HEK293 (cell line): Measurements from ENCODE around the gene KLF11.

ENCODE experiments used
- CTCF ChIA-PET: fragments of 350-600 bp; formaldehyde crosslinking; extraction: SDS; loops from one replicate; lab custom pipeline; 2021; ENCODE audit warnings: antibody characterized with exemption; lab: Yijun Ruan, JAX
- POLR2A ChIA-PET: fragments of 300-600 bp; formaldehyde crosslinking; extraction: SDS; loops from one replicate; lab custom pipeline; 2020; ENCODE audit warnings: antibody characterized with exemption, inconsistent platforms; lab: Yijun Ruan, JAX
- H3K27ac ChIP-seq: fragments of 200-500 bp; sonication (Bioruptor generic); 2 replicates; pipeline ENCODE4 v1.5.1; 2014; ENCODE audit warnings: low read depth, low read length, control low read depth, inconsistent platforms; ENCODE audit errors: extremely low read depth
- H3K36me3 ChIP-seq, 2 experiments: fragments of 200-500 bp in 1 of 2; sonication (Bioruptor generic) in 1 of 2; 1 replicate in 1 of 2; 2 replicates in 1 of 2; pipeline ENCODE4 v1.5.1; 2014 to 2017; ENCODE audit warnings: inconsistent platforms in 2 of 2, low read length in 2 of 2; ENCODE audit not compliant: control insufficient read depth in 2 of 2, insufficient read depth in 1 of 2
- H3K4me1 ChIP-seq: fragments of 200-500 bp; sonication (Bioruptor generic); 2 replicates; pipeline ENCODE4 v1.5.1; 2014; ENCODE audit warnings: mild to moderate bottlenecking, low read length, inconsistent platforms; ENCODE audit not compliant: control insufficient read depth, insufficient read depth
- H3K4me3 ChIP-seq: 2 replicates; pipeline ENCODE4 v1.5.1; 2011; ENCODE audit warnings: low read depth, mild to moderate bottlenecking, control low read depth, low read length, moderate library complexity
- H3K9me3 ChIP-seq: fragments of 200-500 bp; sonication (Bioruptor generic); 2 replicates; pipeline ENCODE4 v1.5.1; 2014; ENCODE audit warnings: low read depth, low read length, inconsistent platforms; ENCODE audit not compliant: control insufficient read depth, insufficient read depth
- AEBP2 ChIP-seq: fragments of 450-650 bp; formaldehyde crosslinking; IDR thresholded peaks from 2 replicates; pipeline ENCODE4 v1.5.1; 2016; ENCODE audit warnings: missing biosample characterization, missing genetic modification characterization, borderline replicate concordance
- BCL11B ChIP-seq: fragments of 450-650 bp; formaldehyde crosslinking; IDR thresholded peaks from 2 replicates; pipeline ENCODE4 v1.5.1; 2016; ENCODE audit warnings: low read depth, missing biosample characterization, missing genetic modification characterization
- GLI2 ChIP-seq: fragments of 450-650 bp; formaldehyde crosslinking; IDR thresholded peaks from 2 replicates; pipeline ENCODE4; 2017; ENCODE audit warnings: missing biosample characterization, missing genetic modification characterization, low read depth, borderline replicate concordance
- HOXA7 ChIP-seq: sonication (generic); formaldehyde crosslinking; IDR thresholded peaks from 2 replicates; pipeline ENCODE4 v1.8.1; 2022; ENCODE audit warnings: missing genetic modification reagents, borderline replicate concordance
- KLF7 ChIP-seq: fragments of 450-650 bp; formaldehyde crosslinking; IDR thresholded peaks from 2 replicates; pipeline ENCODE4 v1.5.1; 2016; ENCODE audit warnings: missing biosample characterization, missing genetic modification characterization, borderline replicate concordance
- KLF8 ChIP-seq: fragments of 450-650 bp; formaldehyde crosslinking; IDR thresholded peaks from 2 replicates; pipeline ENCODE4 v1.5.1; 2016; ENCODE audit warnings: missing biosample characterization, missing genetic modification characterization
- MZF1 ChIP-seq: fragments of 450-650 bp; formaldehyde crosslinking; IDR thresholded peaks from 2 replicates; pipeline ENCODE4 v1.5.1; 2017; ENCODE audit warnings: missing biosample characterization, missing genetic modification characterization, borderline replicate concordance
- REST ChIP-seq: fragments of 450-650 bp; formaldehyde crosslinking; IDR thresholded peaks from 2 replicates; pipeline ENCODE4 v1.5.1; 2016; ENCODE audit warnings: missing biosample characterization, missing genetic modification characterization
- SALL2 ChIP-seq: fragments of 450-650 bp; formaldehyde crosslinking; IDR thresholded peaks from 2 replicates; pipeline ENCODE4 v1.5.0; 2017; ENCODE audit warnings: missing biosample characterization, mild to moderate bottlenecking, missing genetic modification characterization, borderline replicate concordance
- TRIM28 ChIP-seq: IDR thresholded peaks from 2 replicates; pipeline ENCODE4 v1.6.1; 2011; ENCODE audit warnings: low read length, control low read depth, borderline replicate concordance
- ZFHX2 ChIP-seq: fragments of 450-650 bp; formaldehyde crosslinking; conservative IDR thresholded peaks from 2 replicates; pipeline ENCODE4 v1.5.1; 2016; ENCODE audit warnings: missing biosample characterization, missing genetic modification characterization
- ZNF138 ChIP-seq: fragments of 450-650 bp; formaldehyde crosslinking; IDR thresholded peaks from 2 replicates; pipeline ENCODE4 v1.5.1; 2016; ENCODE audit warnings: missing biosample characterization, missing genetic modification characterization, borderline replicate concordance
- ZNF16 ChIP-seq: fragments of 450-650 bp; formaldehyde crosslinking; IDR thresholded peaks from 2 replicates; pipeline ENCODE4 v1.5.1; 2016; ENCODE audit warnings: low read depth, missing biosample characterization, missing genetic modification characterization
- ZNF184 ChIP-seq: fragments of 450-650 bp; IDR thresholded peaks from 2 replicates; pipeline ENCODE4 v1.5.1; 2018; ENCODE audit warnings: missing biosample characterization, mild to moderate bottlenecking, missing genetic modification characterization
- ZNF214 ChIP-seq: fragments of 450-650 bp; formaldehyde crosslinking; IDR thresholded peaks from 2 replicates; pipeline ENCODE4 v1.5.1; 2017; ENCODE audit warnings: missing biosample characterization, mild to moderate bottlenecking, missing genetic modification characterization, borderline replicate concordance
- ZNF48 ChIP-seq: fragments of 450-650 bp; formaldehyde crosslinking; IDR thresholded peaks from 2 replicates; pipeline ENCODE4 v1.5.1; 2016; ENCODE audit warnings: missing biosample characterization, missing genetic modification characterization
- ZNF548 ChIP-seq: fragments of 450-650 bp; formaldehyde crosslinking; IDR thresholded peaks from 2 replicates; pipeline ENCODE4 v1.5.1; 2016; ENCODE audit warnings: missing biosample characterization, missing genetic modification characterization
- ZSCAN23 ChIP-seq: fragments of 450-650 bp; formaldehyde crosslinking; IDR thresholded peaks from 2 replicates; pipeline ENCODE4 v1.5.1; 2016; ENCODE audit warnings: missing biosample characterization, missing genetic modification characterization
- TF ChIP-seq, protein P1 (sequence below): fragments of 450-650 bp; formaldehyde crosslinking; IDR thresholded peaks from 2 replicates; pipeline ENCODE4 v1.5.1; 2016; ENCODE audit warnings: missing biosample characterization, missing genetic modification characterization
- TF ChIP-seq, protein P2 (sequence below): fragments of 450-650 bp; formaldehyde crosslinking; IDR thresholded peaks from 2 replicates; pipeline ENCODE4 v1.5.1; 2017; ENCODE audit warnings: missing biosample characterization, missing genetic modification characterization
- TF ChIP-seq, protein P3 (sequence below): fragments of 450-650 bp; formaldehyde crosslinking; IDR thresholded peaks from 2 replicates; pipeline ENCODE4 v1.5.1; 2016; ENCODE audit warnings: missing biosample characterization, missing genetic modification characterization
- TF ChIP-seq, protein P4 (sequence below): fragments of 450-650 bp; formaldehyde crosslinking; IDR thresholded peaks from 2 replicates; pipeline ENCODE4 v1.5.1; 2016; ENCODE audit warnings: missing biosample characterization, missing genetic modification characterization

The KLF11 gene

GRCh38 chr2:10007435-10007834, 35.9 kb upstream of the KLF11 start:
- Histone ChIP-seq H3K36me3 (peaks cover 0 to 8% of the 10 kb centered on the region in 2 experiments; a peak in 1 of 3 replicates), H3K4me1 (no peaks in the 10 kb centered on the region), H3K27ac (no peak overlapping the region), H3K4me3 (no peak overlapping the region), H3K9me3 (no peaks in the 10 kb centered on the region)
- ChIA-PET CTCF (interaction anchor here (0.7 kb wide), 2 partner anchors 499 to 609 kb away, joined by 3 to 4 read pairs; no protein-coding TSS in a partner anchor), POLR2A (interaction anchor here (0.7 to 1.1 kb wide), 2 partner anchors 111 to 164 kb away, joined by 3 to 4 read pairs; partner anchors contain the start of gene TAF1B)
- TF ChIP-seq TRIM28 (no peak), BCL11B (tag by site-specific recombination) (no peak), GLI2 (tag by site-specific recombination) (no peak), KLF8 (tag by site-specific recombination) (no peak), SALL2 (tag by site-specific recombination) (no peak), ZNF184 (tag by site-specific recombination) (no peak), MZF1 (tag by site-specific recombination) (no peak)
- TF ChIP-seq, protein P1, sequence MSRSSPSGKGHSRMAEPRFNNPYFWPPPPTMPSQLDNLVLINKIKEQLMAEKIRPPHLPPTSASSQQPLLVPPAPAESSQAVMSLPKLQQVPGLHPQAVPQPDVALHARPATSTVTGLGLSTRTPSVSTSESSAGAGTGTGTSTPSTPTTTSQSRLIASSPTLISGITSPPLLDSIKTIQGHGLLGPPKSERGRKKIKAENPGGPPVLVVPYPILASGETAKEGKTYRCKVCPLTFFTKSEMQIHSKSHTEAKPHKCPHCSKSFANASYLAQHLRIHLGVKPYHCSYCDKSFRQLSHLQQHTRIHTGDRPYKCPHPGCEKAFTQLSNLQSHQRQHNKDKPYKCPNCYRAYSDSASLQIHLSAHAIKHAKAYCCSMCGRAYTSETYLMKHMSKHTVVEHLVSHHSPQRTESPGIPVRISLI (tag by site-specific recombination) = no peak
- TF ChIP-seq, all 188 proteins: peak for 0

DNA sequence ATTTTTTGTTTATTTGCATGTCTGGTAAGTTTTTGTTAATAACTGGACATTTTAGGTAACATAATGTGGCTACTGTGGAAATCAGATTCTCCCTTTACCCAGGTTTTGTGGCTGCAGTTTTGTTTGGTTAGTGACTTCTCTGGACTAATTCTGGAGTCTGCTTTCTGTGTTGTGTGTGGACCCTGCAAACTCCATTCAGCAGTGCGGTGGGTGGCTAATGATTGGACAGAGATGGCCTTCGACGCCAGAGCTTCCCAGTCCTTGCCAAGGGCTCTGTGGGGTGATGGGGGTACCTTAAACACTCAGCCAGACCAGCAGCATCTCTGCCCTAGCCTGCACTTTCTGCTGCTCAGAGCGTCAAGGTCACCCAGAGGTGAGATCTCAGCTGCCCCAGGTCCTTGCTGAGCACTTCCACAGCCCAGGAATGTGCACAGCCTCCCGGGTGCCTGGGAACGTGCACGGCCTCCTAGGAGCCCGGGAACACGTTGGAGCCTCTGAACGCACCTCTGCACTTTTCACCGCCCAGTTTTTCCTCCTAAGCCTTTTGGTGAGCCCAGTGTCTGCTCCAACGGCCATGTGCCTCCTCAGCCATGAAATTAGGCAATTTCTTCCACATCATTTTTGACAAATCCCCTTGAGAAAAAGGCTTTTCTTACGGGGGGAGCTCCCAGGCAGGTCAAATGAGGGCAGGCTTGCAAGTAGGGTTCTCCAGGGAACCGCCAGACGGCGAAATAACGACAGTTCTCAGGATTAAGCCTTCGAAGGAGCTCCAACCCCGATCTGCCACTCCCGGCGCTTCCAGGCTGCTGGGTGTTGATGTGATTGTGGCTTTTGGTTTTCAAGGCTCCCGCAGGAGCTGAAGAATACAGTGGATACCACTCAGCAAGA, 35.2 kb upstream of the KLF11 start:
- Histone ChIP-seq H3K4me1 (no peaks in the 10 kb centered on the region), H3K9me3 (no peaks in the 10 kb centered on the region), H3K27ac (no peak overlapping the region), H3K4me3 (no peak overlapping the region), H3K36me3 (peaks cover 0 to 3% of the 10 kb centered on the region in 2 experiments; a peak in 1 of 3 replicates)
- CTCF ChIA-PET = interaction anchor here (1.3 kb wide), 1 partner anchor 24 kb away, joined by 3 read pairs; no protein-coding TSS in a partner anchor
- POLR2A ChIA-PET = interaction anchor here (1.1 kb wide), 1 partner anchor 165 kb away, joined by 3 read pairs; the partner anchor contains the start of gene TAF1B
- no peak for TF ChIP-seq ZFHX2 (tag by site-specific recombination)
- TF ChIP-seq, protein P2, sequence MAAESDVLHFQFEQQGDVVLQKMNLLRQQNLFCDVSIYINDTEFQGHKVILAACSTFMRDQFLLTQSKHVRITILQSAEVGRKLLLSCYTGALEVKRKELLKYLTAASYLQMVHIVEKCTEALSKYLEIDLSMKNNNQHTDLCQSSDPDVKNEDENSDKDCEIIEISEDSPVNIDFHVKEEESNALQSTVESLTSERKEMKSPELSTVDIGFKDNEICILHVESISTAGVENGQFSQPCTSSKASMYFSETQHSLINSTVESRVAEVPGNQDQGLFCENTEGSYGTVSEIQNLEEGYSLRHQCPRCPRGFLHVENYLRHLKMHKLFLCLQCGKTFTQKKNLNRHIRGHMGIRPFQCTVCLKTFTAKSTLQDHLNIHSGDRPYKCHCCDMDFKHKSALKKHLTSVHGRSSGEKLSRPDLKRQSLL (tag by site-specific recombination) = no peak
- no peak for TF ChIP-seq ZNF138 (tag by site-specific recombination)
- TF ChIP-seq HOXA7 (CRISPR knock-in tag) = no peak
- no peak for TF ChIP-seq ZNF214 (tag by site-specific recombination)
- TF ChIP-seq ZNF48 = no peak
- TF ChIP-seq ZSCAN23 (tag by site-specific recombination) = no peak
- TF ChIP-seq ZNF16 (tag by site-specific recombination) = no peak
- no peak for TF ChIP-seq KLF7 (tag by site-specific recombination)
- TF ChIP-seq ZNF548 (tag by site-specific recombination) = no peak
- no peak for TF ChIP-seq REST (tag by site-specific recombination)
- TF ChIP-seq AEBP2 (tag by site-specific recombination) = no peak
- TF ChIP-seq, protein P3, sequence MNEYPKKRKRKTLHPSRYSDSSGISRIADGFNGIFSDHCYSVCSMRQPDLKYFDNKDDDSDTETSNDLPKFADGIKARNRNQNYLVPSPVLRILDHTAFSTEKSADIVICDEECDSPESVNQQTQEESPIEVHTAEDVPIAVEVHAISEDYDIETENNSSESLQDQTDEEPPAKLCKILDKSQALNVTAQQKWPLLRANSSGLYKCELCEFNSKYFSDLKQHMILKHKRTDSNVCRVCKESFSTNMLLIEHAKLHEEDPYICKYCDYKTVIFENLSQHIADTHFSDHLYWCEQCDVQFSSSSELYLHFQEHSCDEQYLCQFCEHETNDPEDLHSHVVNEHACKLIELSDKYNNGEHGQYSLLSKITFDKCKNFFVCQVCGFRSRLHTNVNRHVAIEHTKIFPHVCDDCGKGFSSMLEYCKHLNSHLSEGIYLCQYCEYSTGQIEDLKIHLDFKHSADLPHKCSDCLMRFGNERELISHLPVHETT (tag by site-specific recombination) = no peak
- TF ChIP-seq, protein P4, sequence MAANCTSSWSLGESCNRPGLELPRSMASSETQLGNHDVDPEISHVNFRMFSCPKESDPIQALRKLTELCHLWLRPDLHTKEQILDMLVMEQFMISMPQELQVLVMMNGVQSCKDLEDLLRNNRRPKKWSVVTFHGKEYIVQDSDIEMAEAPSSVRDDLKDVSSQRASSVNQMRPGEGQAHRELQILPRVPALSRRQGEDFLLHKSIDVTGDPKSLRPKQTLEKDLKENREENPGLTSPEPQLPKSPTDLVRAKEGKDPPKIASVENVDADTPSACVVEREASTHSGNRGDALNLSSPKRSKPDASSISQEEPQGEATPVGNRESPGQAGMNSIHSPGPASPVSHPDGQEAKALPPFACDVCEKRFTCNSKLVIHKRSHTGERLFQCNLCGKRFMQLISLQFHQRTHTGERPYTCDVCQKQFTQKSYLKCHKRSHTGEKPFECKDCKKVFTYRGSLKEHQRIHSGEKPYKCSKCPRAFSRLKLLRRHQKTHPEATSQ (tag by site-specific recombination) = no peak
